NCI-H1436 treated with DMSO at 0.1 percent for 48 hours (cell line): Measurements from ENCODE around the gene SNCG.
"Not testable (repeated sequence)": the region's sequence is repeated elsewhere in the genome, so short reads cannot be mapped to it uniquely, and the experiment has no call there.

ENCODE experiments used
- DNase-seq: peaks from one replicate; lab custom pipeline; 2025; lab: John Stamatoyannopoulos, UW

SNCG gene

DNA sequence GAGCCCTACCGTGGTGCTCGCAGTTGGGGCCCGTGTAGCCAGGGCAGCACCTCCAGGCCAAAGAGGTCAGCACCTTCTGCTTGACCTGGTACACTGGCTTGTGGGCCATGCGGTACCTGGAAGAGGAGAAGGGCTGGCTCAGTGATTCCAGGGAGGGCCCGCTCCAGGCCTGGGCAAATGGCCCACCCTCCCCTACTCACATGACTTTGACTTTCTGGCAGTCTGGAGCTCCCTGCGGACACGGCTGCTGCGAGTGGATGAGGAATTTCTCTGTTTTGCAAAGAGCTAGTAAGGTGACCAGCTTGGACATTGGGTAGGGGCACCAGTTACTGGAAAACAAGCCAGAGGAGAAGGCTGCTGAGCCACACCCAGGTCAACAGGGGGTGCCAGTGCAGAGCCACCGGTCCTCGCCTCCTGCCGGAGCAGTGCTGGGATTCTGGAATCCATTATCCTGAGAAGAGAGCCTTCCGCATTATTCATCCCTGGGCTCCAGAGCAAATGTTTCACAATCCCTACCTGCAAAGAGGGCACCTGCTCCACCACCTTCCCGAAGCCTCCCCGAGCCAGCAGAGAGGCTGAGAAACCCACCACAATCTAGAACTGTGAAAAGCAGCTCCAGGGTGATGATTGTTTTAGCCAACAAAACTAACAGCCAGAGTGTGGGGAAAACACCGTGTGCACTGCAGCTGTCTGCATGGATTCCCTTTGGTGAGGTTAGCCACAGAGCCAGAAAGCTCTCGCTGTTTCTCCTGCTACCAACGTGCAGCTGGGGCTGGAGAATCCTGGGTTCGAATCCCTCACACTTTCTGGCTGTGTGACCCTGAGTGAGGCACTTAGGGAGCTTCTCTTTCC is 12.8 kb upstream of the SNCG start:
- DNase-seq, result no peak

DNA sequence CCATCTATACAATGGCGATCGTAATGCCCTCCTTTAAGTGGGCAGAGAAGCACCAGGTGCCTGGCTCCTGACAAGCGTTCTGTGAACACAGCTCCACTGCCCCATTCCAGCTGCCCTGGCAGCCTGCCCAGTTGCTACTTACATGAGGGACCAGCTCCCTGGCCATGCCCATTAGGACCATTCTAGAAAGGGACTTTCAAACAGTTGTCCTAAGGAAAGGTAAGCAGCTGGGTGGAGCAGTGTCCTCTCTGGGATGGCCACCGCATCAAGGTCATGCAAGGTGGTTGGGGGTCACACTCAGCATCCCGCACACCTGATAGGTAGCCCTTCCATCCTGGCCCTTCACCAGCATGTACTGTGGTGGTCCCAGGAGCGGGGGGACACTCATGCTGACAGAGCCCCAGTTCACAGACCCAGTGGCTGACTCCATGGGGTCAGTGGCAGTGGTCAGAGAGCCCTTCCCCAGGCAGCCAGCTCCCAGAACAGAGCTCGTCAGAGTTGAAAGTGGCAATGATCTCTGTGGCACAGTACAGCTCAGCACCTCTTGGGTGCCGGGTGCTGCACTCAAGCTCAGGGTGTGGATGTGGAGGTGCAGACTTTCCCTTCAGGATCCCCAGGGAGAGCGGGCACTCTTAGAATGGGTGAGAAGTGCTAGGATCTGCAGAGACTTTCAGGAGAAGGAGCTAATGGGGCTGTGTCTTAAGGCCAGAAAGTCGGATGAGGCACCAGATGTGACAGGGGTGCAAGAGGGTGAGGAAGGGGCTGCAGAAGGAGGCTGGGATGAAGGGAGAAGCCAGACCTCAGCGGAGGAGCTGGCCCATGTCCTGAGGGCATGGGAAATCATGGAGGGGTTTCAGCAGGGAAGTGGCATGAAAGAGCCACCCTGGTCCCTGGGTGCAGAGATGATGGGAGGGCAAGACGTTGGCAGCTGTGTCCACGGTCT is 11.9 kb upstream of the SNCG start:
- DNase-seq, result no peak

DNA sequence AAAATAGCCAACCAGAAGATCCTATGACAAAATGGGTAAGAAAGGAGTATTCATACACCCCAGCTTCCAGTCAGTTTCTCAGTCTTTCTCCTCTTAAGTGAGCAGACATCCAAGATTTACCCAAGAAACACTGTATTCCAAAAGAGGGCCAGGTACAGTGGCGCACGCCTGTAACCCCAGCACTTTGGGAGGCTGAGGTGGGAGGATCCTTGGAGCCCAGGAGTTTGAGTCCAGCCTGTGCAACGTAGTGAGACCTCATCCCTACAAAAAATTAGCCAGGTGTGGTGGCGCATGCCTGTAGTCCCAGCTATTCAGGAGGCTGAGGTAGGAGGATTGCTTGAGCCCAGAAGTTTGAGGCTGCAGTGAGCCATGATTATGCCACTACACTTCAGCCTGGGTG is 10.6 kb upstream of the SNCG start:
- not testable (repeated sequence) for DNase-seq

DNA sequence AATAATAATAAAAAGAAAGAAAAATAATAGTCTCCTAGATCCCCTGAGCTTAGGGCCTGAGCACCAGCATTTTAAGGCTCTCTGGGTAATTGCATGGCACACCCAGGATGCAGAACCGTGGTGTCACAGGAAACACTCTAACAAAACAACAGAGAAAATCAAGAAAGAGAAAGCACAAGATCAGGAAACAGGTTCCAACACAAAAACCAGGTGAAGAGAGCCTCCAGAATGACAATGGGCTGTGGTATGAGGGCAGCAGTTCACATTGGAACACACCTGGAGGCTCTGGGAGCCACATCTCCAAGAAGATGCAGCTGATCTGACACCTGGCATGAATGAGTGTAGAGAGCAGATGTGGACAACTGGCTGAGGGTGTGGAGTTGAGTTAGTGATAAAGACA is 8.1 kb upstream of the SNCG start:
- DNase-seq, result no peak

DNA sequence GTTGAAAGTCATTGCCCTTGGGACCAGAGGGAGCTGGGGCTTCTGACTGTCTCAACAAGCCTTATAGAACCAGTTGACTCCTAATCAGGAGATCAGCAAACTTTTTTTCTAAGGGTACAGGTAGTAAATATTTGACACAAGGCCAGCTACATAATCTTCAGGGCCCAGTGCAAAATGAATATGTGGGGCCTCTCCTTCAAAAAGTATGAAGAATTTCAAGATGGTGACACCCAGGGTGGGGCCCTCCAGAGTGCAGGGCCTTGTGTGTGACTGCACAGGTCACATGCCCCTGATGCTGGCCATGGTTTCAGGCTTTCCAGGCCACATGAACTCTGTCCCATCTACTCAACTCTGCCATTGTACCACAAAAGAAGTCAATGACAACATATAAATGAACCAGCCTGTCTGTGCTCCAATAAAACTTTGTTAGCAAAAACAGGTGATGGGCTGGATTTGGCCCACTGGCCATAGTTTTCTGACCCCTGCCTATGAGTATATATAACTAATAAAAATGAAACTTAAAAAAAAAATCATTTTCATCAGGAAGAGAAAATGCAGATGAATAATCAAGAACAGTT is 7.1 kb upstream of the SNCG start:
- DNase-seq, result no peak

DNA sequence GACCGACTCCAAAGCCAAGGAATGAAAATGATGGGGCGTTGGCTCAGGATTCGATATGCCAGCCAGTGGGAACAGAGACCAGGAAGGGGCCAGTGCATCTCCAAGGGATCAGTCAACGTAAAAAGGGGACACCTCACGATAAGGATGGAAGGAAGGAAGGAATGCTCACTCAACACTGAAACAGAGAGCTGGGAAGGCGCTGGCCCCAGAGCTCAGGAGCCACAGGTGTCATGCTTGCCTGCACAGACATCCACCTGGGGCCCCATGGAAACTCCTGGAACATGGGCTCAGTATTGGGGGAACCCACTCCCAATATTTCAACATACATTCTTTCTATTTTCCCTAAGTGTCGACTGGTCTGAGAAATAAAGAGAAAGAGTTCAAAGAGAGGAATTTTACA is 6.3 kb upstream of the SNCG start:
- DNase-seq, result no peak

DNA sequence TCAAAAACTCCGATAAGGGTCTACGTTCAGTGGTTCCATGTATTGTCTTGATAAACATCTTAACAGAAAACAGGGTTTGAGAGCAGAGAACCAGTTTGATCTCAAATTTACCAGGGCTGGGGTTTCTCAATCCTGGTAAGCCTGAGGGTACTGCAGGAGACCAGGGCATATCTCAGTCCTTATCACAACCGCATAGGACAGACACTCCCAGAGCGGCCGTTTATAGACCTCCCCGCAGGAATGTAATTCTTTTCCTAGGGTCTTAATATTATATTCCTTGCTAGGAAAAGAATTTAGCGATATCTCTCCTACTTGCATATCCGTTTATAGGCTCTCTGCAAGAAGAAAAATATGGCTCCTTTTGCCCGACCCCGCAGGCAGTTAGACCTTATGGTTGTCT is 5.7 kb upstream of the SNCG start:
- not testable (repeated sequence) for DNase-seq

DNA sequence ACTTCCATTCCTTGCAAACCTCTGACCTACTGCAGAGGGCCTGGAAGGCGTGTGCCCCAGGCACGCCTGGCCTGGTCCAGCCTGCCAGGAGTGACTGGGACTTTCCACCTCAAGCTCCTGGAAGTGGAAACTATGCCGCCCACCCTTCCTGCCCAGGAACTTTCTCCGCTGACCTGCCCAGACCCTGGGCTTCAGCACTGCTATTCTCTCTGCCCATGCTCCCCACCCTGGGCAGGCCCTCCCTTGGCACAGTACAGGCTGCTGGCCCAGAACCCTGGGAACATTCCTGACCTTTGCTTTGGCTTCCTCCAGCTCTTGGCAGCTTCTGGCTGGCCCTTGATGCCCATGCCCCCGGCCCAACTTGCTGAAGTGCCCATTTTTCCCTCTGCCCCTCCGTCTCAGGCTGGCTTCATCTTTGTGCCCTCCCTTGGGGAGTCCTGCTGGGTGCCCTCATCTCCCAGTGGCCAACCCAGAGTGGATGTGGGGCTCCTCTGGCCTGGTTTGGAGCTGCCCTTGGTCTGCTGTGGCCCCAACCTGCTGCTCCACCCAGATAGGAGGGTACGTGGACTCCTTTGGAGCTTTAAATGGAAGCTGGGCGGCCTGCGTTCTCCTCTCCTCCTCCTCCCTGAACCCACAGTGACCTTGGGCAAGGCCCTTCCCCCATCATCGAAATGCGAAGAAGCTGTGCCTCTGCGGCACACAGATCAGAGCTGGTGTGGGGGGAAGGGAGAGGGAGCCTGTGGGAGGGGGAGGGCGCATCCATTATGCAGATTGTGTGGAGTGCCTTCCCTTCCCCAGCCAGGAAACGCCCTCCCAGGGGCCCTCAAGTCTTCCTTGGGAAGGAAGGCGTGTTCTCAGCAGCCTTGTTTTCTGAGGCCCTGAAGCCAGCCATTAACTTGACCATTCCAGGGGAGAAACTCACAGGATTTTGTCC is 4.4 kb upstream of the SNCG start:
- DNase-seq, result no peak

DNA sequence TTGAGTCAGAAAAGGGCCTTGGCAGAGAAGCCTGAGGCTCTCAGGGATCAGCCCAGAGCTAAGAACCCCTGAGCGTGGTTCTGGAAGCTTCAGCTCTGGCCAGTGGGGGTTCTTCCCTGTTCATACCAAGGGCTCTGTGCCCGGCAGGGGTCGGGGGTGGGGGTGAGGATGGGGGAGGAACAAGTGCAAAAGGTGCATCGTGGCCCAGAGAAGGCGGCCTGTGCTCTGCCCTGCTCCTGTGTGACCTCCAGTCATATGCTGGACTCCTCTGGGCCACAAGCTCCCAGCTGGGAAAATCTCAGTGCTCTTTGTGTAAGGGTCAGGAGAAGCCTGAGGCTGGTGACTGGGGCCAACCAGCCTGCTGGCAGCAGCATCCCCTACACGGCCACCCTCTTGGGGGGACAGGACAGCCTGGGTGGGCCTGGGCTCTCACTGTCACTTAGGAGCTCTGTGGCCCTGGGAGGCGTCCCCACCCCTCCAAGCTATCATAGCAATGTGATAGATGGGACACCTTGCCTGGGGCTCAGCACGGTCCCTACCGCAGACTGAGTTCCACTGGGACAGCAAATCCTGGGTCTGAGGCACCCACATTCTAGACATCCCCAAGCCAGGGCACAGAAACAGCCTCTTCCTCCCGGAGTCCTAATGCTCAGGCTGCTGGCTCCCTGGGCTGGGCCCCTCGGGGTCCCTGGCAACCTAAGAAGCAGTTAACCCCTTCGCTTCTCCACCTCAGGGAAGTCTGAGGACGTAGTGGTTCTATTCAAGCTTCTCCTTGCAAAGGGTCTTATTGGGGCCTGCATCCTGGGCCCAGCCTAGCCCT is 3.5 kb upstream of the SNCG start:
- no peak for DNase-seq

DNA sequence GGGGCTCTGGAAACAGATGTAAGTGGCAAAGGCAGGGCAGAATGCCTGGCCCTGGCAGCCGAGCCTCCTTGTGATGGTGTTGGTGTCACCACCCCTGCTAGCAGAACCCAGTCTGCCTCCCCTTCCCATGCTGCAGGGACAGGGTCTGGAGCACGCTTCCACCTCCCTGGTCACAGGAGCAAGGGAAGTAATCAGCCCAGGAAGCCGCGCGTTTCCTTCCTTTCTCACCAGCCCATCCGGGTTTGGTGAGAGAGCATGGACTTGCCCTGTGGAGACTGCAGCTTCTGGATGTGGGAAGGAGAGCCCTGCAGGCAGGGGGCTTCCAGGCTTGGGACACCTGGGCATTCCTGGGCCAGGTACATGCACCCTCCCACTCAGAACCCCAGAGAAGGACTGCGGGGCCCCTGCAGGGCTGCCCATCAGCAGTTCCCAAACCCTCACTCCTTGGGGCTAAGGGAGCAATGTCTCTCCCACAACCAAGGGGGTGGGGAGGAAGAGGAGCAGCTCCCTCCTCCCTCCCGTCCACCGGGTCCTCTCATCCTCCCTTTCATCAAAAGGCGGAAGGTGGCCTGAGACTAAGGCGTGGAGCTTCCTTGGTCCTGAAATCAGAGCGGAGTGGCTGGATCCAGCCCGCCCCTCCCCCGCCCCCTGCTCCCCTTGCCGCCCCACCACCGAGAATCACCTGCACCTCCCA is 2.8 kb upstream of the SNCG start:
- DNase-seq, result no peak

DNA sequence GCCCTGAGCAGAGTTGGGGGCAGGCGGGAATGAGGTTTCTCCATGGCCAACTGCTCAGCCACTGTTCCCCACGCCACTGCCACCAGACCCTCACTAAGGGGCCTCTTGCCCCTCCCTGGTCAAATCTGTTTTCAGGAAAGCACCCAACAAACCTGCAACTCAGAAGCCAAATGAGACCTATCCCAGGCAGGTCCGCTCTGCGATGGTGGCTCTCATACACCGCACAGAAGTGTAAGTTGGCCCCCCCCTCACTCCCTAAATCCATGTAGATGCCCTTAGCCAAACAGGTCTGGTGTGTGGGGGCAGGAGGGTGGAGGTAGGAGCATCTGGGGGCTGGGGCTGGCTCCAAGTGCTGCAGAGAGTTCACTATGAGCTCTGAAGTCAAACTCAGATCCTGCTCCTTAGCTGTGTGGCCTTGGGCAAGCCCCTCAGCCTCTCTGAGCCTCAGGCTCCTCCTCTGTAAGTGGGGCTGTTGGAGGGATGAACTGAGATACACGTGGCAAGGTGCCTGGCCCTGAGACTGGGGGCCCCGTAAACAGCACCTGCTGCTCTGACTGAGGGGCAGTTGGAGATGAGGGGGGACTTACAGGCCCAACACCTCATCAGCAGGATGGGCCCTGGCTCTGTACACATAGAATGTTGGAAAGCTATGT is 2.1 kb upstream of the SNCG start:
- no peak for DNase-seq

DNA sequence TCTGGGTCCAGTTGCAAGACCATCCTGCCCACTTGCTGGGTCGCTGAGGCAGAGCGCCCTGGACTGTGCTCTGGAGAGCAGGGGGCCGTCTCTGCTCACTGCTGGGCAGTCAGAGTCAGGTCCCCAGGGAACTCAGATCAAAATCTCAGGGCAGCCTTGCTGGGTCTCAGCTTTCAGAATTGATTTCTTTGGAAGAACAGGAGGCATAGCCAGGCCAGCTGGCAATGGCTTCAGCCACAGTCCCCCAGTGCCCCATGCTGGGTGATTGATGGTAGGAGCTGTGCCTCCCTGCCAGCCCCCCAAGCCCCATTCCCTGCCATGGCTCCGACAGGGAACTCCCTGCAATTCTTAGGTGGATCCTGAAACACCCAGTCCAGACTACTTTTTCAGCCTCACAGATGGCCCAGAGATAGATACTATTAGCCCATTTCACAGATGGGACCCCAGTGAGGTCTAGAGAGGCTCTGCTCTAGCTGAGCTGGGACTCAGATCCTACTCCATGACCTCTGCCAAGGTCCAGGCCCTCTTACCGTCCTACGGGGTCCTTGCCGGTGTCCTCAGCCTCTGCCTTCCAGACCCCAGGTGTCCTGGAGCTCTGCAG is 1.5 kb upstream of the SNCG start:
- DNase-seq, result no peak

DNA sequence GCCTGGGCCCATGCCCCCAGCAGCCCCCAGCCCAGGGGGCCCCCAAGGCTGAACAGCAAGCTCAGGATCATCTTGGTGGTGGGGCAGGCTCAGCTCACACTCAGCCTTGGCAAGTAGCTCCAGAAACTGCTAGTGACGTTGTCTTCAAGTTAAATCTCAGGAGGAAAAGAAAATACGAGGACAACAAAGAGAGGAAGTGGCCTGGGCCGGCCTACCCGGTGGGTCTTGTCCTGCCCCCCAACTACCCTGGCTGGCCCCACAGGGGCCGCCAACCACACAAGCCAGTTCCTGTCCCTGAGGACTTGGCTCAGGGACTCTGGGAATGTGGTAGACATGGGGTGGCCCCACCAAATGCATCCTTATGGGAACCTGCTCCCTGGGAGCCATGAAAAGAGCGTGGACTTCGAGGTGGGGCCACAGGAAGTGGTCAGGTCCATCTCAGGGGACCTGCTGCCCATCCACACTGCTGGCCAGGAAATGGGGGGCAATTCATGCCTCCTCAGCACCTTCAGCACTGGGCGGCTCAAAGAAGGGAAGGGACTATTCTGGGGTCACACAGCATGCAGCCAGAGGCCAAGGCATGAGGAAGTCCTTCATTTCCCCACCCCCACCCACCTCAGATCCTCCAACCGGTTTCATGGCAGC is 806 bp upstream of the SNCG start, which contains the start of gene MMRN2:
Gene MMRN2 (minus strand): TSS at position 145 of the 645 bp plus-strand sequence. CDS start 74 bp downstream, at position 71.
- DNase-seq, result no peak

DNA sequence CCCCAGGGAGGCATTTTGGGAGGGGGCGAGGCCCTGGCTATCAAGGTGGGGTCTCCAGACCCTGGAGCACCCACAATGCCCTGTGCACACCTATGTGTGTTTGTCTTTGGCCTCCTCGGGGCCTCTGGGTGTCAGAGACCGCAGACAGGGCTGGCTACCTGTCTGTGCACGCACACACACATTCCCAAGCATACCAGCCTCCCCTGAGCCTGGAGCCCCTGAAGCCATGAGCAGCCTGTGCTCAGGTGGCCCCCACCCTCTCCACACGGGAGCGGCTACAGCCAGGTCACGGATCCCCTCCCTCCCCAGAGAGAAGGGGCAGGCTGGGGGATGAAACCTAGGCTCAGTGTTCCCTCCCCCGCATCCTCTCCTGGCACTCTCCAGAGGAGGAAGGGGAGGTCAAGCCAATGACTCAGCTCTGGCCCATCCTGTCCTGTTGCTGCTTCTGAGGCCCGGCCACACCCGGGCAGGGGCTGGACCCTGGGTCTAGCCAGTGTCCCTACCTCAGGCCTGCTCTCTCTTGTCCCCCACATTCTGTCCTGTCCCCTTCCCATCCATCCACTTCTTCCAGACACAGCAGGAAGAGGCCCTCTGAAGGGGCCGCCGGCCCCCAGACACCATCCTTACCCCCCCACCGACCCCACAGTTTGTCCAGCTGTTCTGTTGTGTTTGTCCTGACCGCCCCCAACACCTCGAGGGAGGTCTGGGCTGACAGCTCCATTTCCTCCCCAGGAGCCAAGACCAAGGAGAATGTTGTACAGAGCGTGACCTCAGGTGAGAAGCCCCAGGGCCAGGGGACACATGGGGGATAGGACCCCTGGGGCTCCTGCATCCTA is 720 bp downstream of the SNCG start:
- DNase-seq, result no peak

DNA sequence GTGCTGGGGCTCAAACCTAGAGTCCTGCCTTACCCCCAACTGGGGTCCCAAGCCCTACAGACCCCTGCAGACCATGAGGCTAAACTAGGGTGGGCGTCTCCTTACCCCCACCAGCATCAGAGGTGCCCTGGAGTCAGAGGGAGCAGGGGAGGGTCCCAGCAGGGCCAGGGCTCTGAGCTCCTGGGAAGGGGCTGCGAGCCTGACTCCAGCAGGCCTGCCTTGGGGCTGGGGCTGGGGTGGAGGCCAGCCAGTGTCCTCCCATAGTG is 1.3 kb downstream of the SNCG start:
- no peak for DNase-seq

DNA sequence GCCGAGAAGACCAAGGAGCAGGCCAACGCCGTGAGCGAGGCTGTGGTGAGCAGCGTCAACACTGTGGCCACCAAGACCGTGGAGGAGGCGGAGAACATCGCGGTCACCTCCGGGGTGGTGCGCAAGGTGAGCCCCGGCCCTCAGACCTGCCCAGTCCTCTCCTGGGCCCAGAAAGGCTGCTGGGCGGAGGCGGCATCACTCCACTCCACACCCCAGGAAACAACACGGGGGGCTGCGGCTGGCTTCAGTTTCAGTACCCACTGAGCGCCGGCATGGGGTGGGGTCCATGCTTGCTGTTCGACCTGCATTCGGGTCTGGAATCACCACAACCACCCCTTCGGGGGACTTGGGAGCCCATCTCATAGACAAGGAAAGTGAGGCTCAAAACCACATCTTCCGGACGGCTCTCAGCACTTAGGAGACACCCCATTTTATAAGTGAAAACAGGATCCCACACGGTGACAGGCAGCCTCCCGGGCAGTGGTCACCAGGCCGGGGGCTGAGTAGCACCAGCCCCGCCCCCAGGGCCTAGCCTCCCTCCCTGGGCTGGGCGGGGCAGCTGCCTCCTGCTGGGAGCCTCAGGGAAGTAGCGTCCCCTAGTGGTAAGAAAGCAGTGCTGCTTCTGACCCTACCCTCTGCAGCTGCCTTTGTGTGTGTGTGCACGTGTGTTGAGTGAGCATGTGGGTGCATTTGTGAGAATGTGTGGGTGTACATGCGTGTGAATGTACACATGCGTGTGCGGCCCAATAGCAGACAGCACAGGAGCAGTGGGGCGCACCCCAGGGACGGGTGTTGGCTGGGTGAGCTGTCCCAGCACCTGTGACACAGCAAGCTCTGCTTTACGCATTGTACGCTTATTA is 1.8 kb downstream of the SNCG start:
- DNase-seq, result no peak

DNA sequence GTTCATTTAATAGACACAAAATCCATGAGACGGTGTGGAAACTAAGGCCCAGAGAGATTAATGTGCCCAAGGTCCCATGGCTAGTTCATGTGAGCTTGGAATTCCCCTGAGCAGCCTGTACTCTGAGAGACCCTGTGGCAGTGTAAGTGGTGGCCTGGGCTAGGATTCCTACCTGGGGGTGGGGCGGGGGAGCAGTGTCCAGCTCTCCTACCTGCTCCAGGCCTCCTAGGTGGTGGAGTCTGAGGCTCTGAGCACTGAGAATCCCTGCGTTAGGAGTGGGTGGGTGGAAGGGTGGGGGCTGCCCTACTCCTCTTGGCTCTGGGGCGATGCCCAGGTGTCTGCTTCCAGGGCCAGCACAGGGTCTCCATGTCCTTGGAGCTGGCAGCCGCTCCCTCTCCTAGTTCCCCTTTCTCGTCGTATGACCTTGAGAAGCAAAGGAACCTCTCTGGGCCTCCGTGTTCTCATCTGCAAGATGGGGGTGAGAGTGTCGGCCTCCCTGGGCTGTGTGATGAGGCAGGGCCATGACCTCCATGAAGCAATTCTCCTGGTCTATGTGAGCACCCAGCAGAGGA is 2.5 kb downstream of the SNCG start:
- no peak for DNase-seq
